Esophagus squamous epithelium (tissue), 5 donors: ENCODE results near the gene ITGA11. TPM values are rescaled to one million over a fixed set of nuclear protein-coding genes. Genes with fewer than 3 reads are reported as not detected.

Source experiments
- DNase-seq: peaks from one replicate; lab custom pipeline; 2025; lab: John Stamatoyannopoulos, UW
- H3K27ac ChIP-seq, 4 donors: fragments of 200-600 bp; sonication (generic); one replicate each; pipeline ENCODE4 v1.5.1; 2016 to 2019; ENCODE audit warnings: mild to moderate bottlenecking in 1 of 4
- H3K27me3 ChIP-seq, 4 donors: fragments of 200-600 bp; sonication (generic); 1 replicate in 3 of 4; 2 replicates in 1 of 4; pipeline versions ENCODE4 v1.5.1 to v1.6.0; 2017 to 2021; ENCODE audit warnings: antibody characterized with exemption in 1 of 4
- H3K36me3 ChIP-seq, 3 donors: fragments of 200-600 bp; sonication (generic); one replicate each; pipeline ENCODE4 v1.5.1; 2016 to 2019
- H3K4me1 ChIP-seq, 3 donors: fragments of 200-600 bp; sonication (generic); one replicate each; pipeline ENCODE4 v1.5.1; 2017 to 2019
- H3K4me3 ChIP-seq, 4 donors: fragments of 200-600 bp; sonication (generic); 1 replicate in 3 of 4; 2 replicates in 1 of 4; pipeline ENCODE4 v1.5.1; 2016 to 2019; ENCODE audit warnings: mild to moderate bottlenecking in 2 of 4, moderate library complexity in 1 of 4
- H3K9me3 ChIP-seq, 3 donors: fragments of 200-600 bp; sonication (generic); one replicate each; pipeline ENCODE4 v1.5.1; 2016 to 2019
- CTCF ChIP-seq, 6 experiments: fragments of 450-650 bp in 4 of 6; fragments of 200-600 bp in 2 of 6; sonication (generic) in 2 of 6; IDR thresholded peaks; one replicate each; pipeline ENCODE4 v1.5.1; 2016 to 2019; ENCODE audit warnings: antibody characterized with exemption in 6 of 6, mild to moderate bottlenecking in 4 of 6, moderate library complexity in 4 of 6
- POLR2A ChIP-seq, 4 donors: fragments of 450-650 bp; IDR thresholded peaks; one replicate each; pipeline ENCODE4 v1.6.1; 2017; ENCODE audit warnings: antibody characterized with exemption in 4 of 4, mild to moderate bottlenecking in 4 of 4, moderate library complexity in 3 of 4
- WGBS, 2 donors: methylation state at CpG; one replicate each; pipeline ENCODE4 v1.1.5; 2018; 5-methylcytosine and 5-hydroxymethylcytosine counted together
- intact Hi-C: fragments of 100-400 bp; cut with DNase I; formaldehyde crosslinking; loops from one replicate; pipeline ENCODE4 v1.15.0; 2022
- total RNA-seq, 4 donors: library from RNA; depleted of rRNA; stranded (reverse); fragments of >200 nt; gene quantifications; one replicate each; pipeline ENCODE4 v1.1.0, GENCODE V29; 2016
- donor health status: DM: yes; HTN: yes; CAD: no.

Gene ITGA11
- total RNA-seq, 4 donors from 2014 or later: 0.19 to 2.9 (median 0.81) TPM

DNA sequence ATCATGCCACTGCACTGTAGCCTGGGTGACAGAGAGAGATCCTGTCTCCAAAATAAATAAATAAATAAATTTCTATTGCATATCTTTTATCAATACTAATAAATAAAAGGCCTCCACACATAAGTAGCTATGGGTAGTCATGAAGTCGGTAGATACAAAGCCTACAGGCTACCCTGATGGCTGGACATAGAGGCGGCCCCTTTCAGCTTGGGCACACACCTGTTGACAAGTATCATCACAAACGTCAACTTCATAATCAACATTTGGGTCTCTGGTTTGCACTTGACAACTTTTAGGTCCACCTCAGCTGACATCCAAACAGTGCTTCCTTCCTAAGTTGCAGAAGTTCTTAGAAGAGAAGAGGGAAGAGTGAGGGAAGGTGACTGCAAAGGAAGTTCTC, 53.4 kb downstream of the ITGA11 start:
- no peak for DNase-seq
- WGBS, 2 donors: 84 to 94% methylated on average over 3 of the region's 3 CpGs
- Histone ChIP-seq H3K9me3 (no peaks in the 10 kb centered on the region), H3K27ac (no peak overlapping the region), H3K4me1 (no peaks in the 10 kb centered on the region), H3K27me3 (no peaks in the 10 kb centered on the region), H3K36me3 (no peaks in the 10 kb centered on the region), H3K4me3 (no peak overlapping the region)
- TF ChIP-seq CTCF (IDR thresholded peaks at IDR 0.05): no peak
- TF ChIP-seq POLR2A (IDR thresholded peaks at IDR 0.05): no peak
- intact Hi-C loops: no loop called here

DNA sequence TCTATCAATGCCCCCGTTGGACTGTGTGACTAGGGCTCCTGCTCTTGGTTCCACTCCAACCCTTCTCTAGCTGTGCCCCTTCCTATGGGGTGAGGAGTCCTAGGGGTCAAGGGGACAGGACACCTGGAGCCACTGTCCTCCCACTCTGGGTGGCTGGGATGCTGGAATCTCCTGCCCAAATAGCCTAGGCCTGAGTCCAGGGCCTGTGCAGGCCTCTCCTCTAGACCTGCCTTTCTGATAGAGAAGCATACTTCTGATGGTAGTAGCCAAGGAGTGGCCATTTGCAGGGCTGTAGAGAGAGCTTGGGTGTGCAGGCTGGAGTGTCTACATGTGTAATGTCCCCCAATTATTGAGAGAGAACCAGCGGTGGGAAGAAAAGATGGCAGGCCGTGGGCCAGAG, 54.2 kb downstream of the ITGA11 start:
- intact Hi-C loops: no loop called here
- H3K27me3 ChIP-seq: no peaks in the 10 kb centered on the region
- no peaks in the 10 kb centered on the region for H3K36me3 ChIP-seq
- H3K27ac ChIP-seq: no peak overlapping the region
- 90 to 97% methylated on average over 3 of the region's 3 CpGs for WGBS, 2 donors
- H3K9me3 ChIP-seq: no peaks in the 10 kb centered on the region
- H3K4me1 ChIP-seq: no peaks in the 10 kb centered on the region
- TF ChIP-seq POLR2A (IDR thresholded peaks at IDR 0.05) (no peak), CTCF (IDR thresholded peaks at IDR 0.05) (no peak)
- no peak overlapping the region for H3K4me3 ChIP-seq
- DNase-seq: no peak

DNA sequence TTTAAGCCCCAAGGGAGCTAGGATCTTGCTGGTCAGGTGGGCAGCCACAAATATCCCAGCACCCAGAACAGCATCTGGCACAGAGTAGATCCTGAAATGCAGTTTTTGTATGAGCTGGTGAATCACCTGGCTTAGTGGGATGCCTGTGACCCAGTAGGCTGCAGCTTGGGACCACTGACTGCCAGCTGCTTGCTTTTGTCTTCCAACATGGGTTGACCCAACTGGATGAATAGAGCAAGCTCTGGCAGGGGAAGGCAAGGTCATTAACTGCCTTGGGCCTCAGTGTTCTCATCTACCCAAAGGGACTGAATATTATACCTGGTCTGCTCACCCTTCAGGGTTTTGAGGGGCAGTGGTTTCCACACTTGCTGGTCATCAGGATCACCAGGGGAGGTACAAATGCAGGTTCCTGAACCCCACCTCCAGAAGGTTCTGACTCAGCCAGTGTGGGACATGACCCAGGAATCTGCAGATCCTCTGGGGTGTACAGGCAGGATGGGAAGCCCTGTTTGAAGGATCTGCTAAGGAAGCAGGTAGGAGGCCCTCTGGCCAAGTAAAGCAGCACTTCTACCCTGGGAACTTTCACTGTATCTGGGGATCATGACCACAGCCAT, 55.4 kb downstream of the ITGA11 start:
- Histone ChIP-seq H3K27ac (no peak overlapping the region), H3K27me3 (no peaks in the 10 kb centered on the region), H3K4me1 (no peaks in the 10 kb centered on the region), H3K9me3 (no peaks in the 10 kb centered on the region), H3K36me3 (no peaks in the 10 kb centered on the region), H3K4me3 (no peak overlapping the region)
- TF ChIP-seq CTCF (IDR thresholded peaks at IDR 0.05) (no peak), POLR2A (IDR thresholded peaks at IDR 0.05) (no peak)
- DNase-seq: no peak
- intact Hi-C loops: no loop called here

GRCh38 chr15:68375716-68376220, 56.2 kb downstream of the ITGA11 start:
- TF ChIP-seq POLR2A (IDR thresholded peaks at IDR 0.05): no peak
- TF ChIP-seq CTCF (IDR thresholded peaks at IDR 0.05): no peak
- Histone ChIP-seq H3K4me3 (no peak overlapping the region), H3K27ac (no peak overlapping the region), H3K27me3 (no peaks in the 10 kb centered on the region), H3K9me3 (no peaks in the 10 kb centered on the region), H3K4me1 (no peaks in the 10 kb centered on the region), H3K36me3 (no peaks in the 10 kb centered on the region)
- intact Hi-C loops: no loop called here
- DNase-seq: no peak
- WGBS, 2 donors: 90 to 91% methylated on average over 5 to 6 of the region's 6 CpGs

DNA sequence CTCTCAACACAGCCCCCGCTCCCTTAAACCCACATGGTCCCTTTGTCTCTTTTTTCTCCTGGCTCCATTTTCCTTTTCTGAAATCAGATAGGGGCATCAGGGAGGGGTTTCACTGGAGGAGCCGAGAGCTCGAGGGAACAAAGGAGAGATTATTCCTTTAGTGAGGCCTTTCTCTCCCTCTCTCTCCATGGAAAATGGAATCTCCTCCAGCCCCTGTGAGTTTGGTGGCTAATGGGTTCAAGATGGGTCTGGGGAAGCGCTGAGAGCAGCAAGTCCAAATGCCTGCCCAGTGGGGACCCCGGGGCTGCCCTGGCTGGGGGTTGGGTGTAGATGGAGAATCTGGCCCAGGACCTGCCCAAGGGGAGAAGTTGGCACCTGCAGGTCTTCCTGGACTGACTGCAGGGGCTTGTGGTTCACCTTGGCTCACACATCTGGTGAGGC, 56.8 kb downstream of the ITGA11 start:
- Histone ChIP-seq H3K27ac (no peak overlapping the region), H3K4me1 (no peaks in the 10 kb centered on the region), H3K36me3 (no peaks in the 10 kb centered on the region), H3K9me3 (no peaks in the 10 kb centered on the region), H3K27me3 (no peaks in the 10 kb centered on the region), H3K4me3 (no peak overlapping the region)
- intact Hi-C loops: no loop called here
- WGBS, 2 donors: 77 to 90% methylated on average over 4 to 5 of the region's 5 CpGs
- TF ChIP-seq CTCF (IDR thresholded peaks at IDR 0.05) (no peak), POLR2A (IDR thresholded peaks at IDR 0.05) (no peak)
- no peak for DNase-seq
